DND-41 (cell line): Measurements from ENCODE around the gene TCF7L1.

Source experiments
- ATAC-seq: fragments of 200-7000 bp; cut with Tn5 transposase; 3 replicates; pipeline ENCODE4 v1.9.1; 2021; ENCODE audit warnings: low read depth; ENCODE audit not compliant: insufficient read depth
- DNase-seq: peaks from one replicate; pipeline ENCODE4 v3.0.0-alpha.2; 2020
- H2AFZ ChIP-seq: 2 replicates; pipeline ENCODE4 v1.6.0; 2012; ENCODE audit warnings: low read depth, low read length
- H3K27ac ChIP-seq: 2 replicates; pipeline ENCODE4 v1.5.1; 2012; ENCODE audit warnings: low read length, inconsistent platforms
- H3K27me3 ChIP-seq: fragments of 200-600 bp; sonication (generic); 2 replicates; pipeline ENCODE4 v1.6.0; 2012; ENCODE audit warnings: low read length, mild to moderate bottlenecking, inconsistent platforms; ENCODE audit not compliant: insufficient read depth, poor library complexity
- H3K36me3 ChIP-seq: 2 replicates; pipeline ENCODE4 v1.5.1; 2012; ENCODE audit warnings: low read length, inconsistent platforms; ENCODE audit not compliant: insufficient read depth
- H3K4me1 ChIP-seq: 2 replicates; pipeline ENCODE4 v1.5.1; 2012; ENCODE audit warnings: mild to moderate bottlenecking, low read length; ENCODE audit not compliant: insufficient read depth
- H3K4me2 ChIP-seq: 2 replicates; pipeline ENCODE4 v1.6.0; 2012; ENCODE audit warnings: mild to moderate bottlenecking, moderate library complexity, low read length, inconsistent platforms; ENCODE audit not compliant: insufficient read depth
- H3K4me3 ChIP-seq, 2 experiments: fragments of 200-600 bp in 1 of 2; shearing (Covaris generic) in 1 of 2; 2 replicates each; pipeline ENCODE4 v1.5.1; 2012 to 2016; ENCODE audit warnings: inconsistent platforms in 2 of 2, low read length in 2 of 2, mild to moderate bottlenecking in 2 of 2, low read depth in 1 of 2, moderate library complexity in 1 of 2
- H3K79me2 ChIP-seq: 2 replicates; pipeline ENCODE4 v1.6.0; 2012; ENCODE audit warnings: low read length, inconsistent platforms; ENCODE audit not compliant: insufficient read depth
- H3K9ac ChIP-seq: 2 replicates; pipeline ENCODE4 v1.6.0; 2012; ENCODE audit warnings: low read depth, mild to moderate bottlenecking, inconsistent platforms, low read length, moderate library complexity
- H3K9me3 ChIP-seq: 2 replicates; pipeline ENCODE4 v1.5.1; 2012; ENCODE audit warnings: low read length, moderate library complexity, mild to moderate bottlenecking, inconsistent platforms; ENCODE audit not compliant: insufficient read depth, severe bottlenecking
- H4K20me1 ChIP-seq: 2 replicates; pipeline ENCODE4 v1.6.0; 2012; ENCODE audit warnings: low read length; ENCODE audit not compliant: insufficient read depth
- CTCF ChIP-seq: IDR thresholded peaks from 2 replicates; pipeline ENCODE4 v1.5.1; 2012; ENCODE audit warnings: borderline replicate concordance, low read length, moderate library complexity, mild to moderate bottlenecking; ENCODE audit not compliant: poor library complexity, severe bottlenecking; ENCODE audit errors: extremely low read depth
- EZH2 ChIP-seq: IDR thresholded peaks from 3 replicates; pipeline ENCODE4 v1.6.1; 2012; ENCODE audit warnings: borderline replicate concordance, low read depth, mild to moderate bottlenecking, moderate library complexity, low read length, inconsistent platforms; ENCODE audit not compliant: severe bottlenecking

The TCF7L1 gene

DNA sequence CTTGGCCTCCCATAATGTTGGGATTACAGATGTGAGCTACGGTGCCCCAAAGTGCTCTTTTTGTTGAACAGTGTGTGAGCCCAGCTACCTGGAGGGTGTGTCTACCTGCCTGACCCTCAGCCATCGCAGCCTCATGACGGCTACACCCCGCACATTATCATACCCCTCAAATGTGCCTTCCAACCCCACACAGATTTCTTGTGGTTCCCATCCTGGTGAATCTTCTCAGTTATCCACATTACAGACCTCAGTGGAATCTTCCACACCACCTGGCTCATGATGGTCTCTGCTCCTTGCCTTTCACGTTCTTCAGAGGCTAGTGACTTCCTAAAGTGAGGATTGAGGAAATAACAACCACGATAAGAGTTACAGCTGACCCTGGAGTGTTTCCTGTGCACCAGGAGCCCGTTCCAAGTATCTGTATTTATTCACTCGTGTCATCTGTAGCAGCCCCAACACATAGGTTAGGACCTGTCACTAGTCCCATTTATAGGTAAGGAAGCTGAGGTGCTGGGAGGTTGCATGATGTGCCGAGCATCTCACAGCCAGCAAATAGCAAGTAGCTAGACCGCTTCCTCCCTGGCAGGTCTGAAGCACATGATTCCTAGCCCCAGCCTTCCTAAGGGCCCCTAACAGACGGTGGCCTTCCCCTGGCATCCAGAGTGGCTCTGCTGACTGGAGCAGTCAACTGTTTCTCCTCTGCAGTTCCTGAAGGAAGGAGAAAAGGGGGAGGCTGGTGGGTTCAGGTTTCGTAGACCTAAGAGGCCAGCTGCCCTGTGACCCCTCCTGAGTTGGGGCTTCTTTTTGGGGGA, 47.3 kb downstream of the TCF7L1 start:
- Histone ChIP-seq H3K4me1 (no peaks in the 10 kb centered on the region), H3K27me3 (peaks cover 2% of the 10 kb centered on the region), H3K9ac (no peak overlapping the region), H3K36me3 (no peaks in the 10 kb centered on the region), H3K79me2 (no peaks in the 10 kb centered on the region), H3K4me2 (no peak overlapping the region), H3K27ac (no peak overlapping the region), H3K9me3 (no peaks in the 10 kb centered on the region), H2AFZ (no peak overlapping the region), H3K4me3 (no peak overlapping the region), H4K20me1 (no peaks in the 10 kb centered on the region)
- no peak for TF ChIP-seq CTCF
- no peak for TF ChIP-seq EZH2
- ATAC-seq (no peak), DNase-seq (no peak)

GRCh38 chr2:85181134-85181631, 48.0 kb downstream of the TCF7L1 start:
- H3K27ac ChIP-seq, result no peak overlapping the region
- no peak overlapping the region for H3K4me2 ChIP-seq
- no peak overlapping the region for H3K4me3 ChIP-seq
- H4K20me1 ChIP-seq, result no peaks in the 10 kb centered on the region
- DNase-seq (no peak), ATAC-seq (no peak)
- H3K9ac ChIP-seq, result no peak overlapping the region
- peaks cover 2% of the 10 kb centered on the region for H3K27me3 ChIP-seq
- no peaks in the 10 kb centered on the region for H3K36me3 ChIP-seq
- TF ChIP-seq EZH2, result no peak
- peak; percentile 27 for TF ChIP-seq CTCF
- H3K9me3 ChIP-seq, result no peaks in the 10 kb centered on the region
- H3K4me1 ChIP-seq, result no peaks in the 10 kb centered on the region
- H2AFZ ChIP-seq, result no peak overlapping the region
- H3K79me2 ChIP-seq, result no peaks in the 10 kb centered on the region

DNA sequence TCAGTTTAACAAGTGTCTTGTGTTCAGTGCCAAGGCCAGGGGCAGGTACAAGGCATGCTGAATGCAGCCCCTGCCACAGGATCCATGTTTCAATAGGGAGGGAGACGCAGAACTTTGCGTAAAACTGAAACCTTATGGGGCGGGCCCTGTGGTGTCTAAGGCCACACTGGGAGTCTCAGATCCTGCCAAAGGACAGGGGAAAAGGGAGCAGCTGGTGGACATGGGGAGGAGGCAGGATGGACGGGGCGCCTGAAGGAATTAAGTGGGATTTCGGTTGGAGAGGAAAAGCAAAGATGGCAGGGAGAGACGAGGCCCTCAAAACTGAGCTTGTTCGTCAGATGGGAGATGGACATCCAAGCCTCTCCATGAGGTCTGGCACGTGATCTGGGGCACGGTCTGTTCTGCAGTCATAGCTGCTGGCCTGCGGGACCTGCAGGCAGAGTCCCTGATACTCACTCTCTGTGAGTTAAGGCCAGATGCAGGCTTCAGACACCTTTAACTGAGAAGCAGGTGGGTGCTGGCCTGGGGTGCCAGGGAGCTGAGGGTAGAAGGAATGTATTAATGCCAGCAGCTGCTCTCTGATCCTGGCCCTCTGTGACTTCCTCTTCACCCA, 48.8 kb downstream of the TCF7L1 start:
- Histone ChIP-seq H3K4me3 (no peak overlapping the region), H3K9me3 (no peaks in the 10 kb centered on the region), H3K4me2 (no peak overlapping the region), H3K4me1 (no peaks in the 10 kb centered on the region), H2AFZ (no peak overlapping the region), H4K20me1 (no peaks in the 10 kb centered on the region), H3K79me2 (no peaks in the 10 kb centered on the region), H3K27me3 (peaks cover 2% of the 10 kb centered on the region), H3K9ac (no peak overlapping the region), H3K36me3 (no peaks in the 10 kb centered on the region), H3K27ac (no peak overlapping the region)
- DNase-seq (no peak), ATAC-seq (no peak)
- TF ChIP-seq EZH2 (no peak), CTCF (no peak)
